Limb (tissue), 2 donors: ENCODE measurements around the gene EIF4E2.

Experiments used
- DNase-seq, 2 donors: peaks; one replicate each; pipeline ENCODE4 v3.0.0-alpha.2; 2016; ENCODE audit errors: extremely low spot score in 2 of 2

Gene EIF4E2

GRCh38 chr2:232550354-232551249, at the start of gene EIF4E2, which contains the start of gene TIGD1:
Gene EIF4E2, plus strand, starts transcription at chr2:232550689. Its CDS starts 36 bp downstream, at chr2:232550725.
Gene TIGD1, minus strand, starts transcription at chr2:232550557. Its CDS starts 675 bp downstream, at chr2:232549882.
- peak; percentile 94 to 96 for DNase-seq

- DNase-seq, result no peak
These were observed 49.1 kb upstream of the EIF4E2 start for GRCh38 chr2:232501331-232501771.

GRCh38 chr2:232501794-232502390, 48.6 kb upstream of the EIF4E2 start:
- peak in 1 of 2 donors; percentile 62 for DNase-seq

GRCh38 chr2:232502511-232502910, 48.0 kb upstream of the EIF4E2 start:
- DNase-seq, result peak in 1 of 2 donors; percentile 59

GRCh38 chr2:232502911-232503808, 47.3 kb upstream of the EIF4E2 start:
- DNase-seq, result peak; percentile 29 to 82

- DNase-seq, result no peak
These were observed 46.6 kb upstream of the EIF4E2 start for GRCh38 chr2:232503809-232504323.

- DNase-seq, result no peak
These were observed 46.1 kb upstream of the EIF4E2 start for GRCh38 chr2:232504438-232504837.

GRCh38 chr2:232505856-232506255, 44.6 kb upstream of the EIF4E2 start:
- no peak for DNase-seq

GRCh38 chr2:232506709-232507108, 43.8 kb upstream of the EIF4E2 start:
- no peak for DNase-seq

- no peak for DNase-seq
These were observed 42.2 kb upstream of the EIF4E2 start for GRCh38 chr2:232508251-232508650.

- peak in 1 of 2 donors; percentile 50 for DNase-seq
These were observed 39.1 kb upstream of the EIF4E2 start for GRCh38 chr2:232511336-232511890.

GRCh38 chr2:232512602-232513001, 37.9 kb upstream of the EIF4E2 start:
- DNase-seq, result peak in 1 of 2 donors; percentile 78

- no peak for DNase-seq
These were observed 37.1 kb upstream of the EIF4E2 start for GRCh38 chr2:232513353-232513752.

- DNase-seq, result no peak
These were observed 34.9 kb upstream of the EIF4E2 start for GRCh38 chr2:232515639-232516038.

- no peak for DNase-seq
These were observed 33.9 kb upstream of the EIF4E2 start for GRCh38 chr2:232516551-232516950.

- DNase-seq, result no peak
These were observed 31.6 kb upstream of the EIF4E2 start for GRCh38 chr2:232518844-232519243.

- peak in 1 of 2 donors; percentile 65 for DNase-seq
These were observed 30.7 kb upstream of the EIF4E2 start, which contains the start of gene PRSS56 for GRCh38 chr2:232519581-232520438. Gene PRSS56, plus strand, starts transcription at chr2:232520388. Its CDS starts 211 bp downstream, at chr2:232520599.

- DNase-seq, result no peak
These were observed 30.0 kb upstream of the EIF4E2 start for GRCh38 chr2:232520489-232520888.

- DNase-seq, result no peak
These were observed 29.4 kb upstream of the EIF4E2 start for GRCh38 chr2:232521098-232521497.
